ENCODE results near the gene EVX2.

The EVX2 gene

DNA sequence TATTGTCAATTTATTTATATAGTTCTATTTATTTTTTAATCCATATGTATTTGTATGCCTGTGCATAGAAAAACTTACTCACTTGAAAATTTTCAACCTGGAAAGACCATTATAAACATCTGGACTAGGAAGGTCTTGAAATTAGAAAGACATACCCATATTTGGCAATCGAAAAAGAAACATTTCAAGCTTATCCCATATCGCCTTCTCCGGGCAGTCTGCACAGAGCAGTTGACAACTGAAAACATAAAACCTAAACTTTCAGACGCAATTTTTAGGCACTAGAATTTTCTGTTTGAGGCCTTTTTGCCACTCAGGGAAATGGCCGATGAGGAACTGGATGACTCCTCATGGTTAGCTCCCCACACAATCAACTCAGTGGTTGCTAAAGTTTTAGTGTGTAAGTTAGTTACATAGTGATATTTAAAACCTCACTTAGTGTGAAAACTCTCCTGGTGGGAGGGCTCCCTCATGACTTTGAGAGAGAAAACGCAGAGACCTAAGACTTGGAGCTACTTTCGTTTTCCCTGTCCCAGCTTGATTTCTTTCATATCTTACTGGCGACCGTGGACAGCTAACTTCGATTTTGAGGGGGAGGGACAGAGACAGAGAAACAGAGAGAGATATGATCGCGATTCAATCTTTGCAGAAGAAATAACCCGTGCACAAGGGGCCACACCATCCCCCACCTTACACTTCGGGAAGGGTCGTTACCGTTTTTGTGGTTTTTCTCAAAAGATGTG, 12.7 kb upstream of the EVX2 start:
- DNase-seq (ENCODE audit: low read depth in 2 of 3, low spot score in 2 of 3): no peak

DNA sequence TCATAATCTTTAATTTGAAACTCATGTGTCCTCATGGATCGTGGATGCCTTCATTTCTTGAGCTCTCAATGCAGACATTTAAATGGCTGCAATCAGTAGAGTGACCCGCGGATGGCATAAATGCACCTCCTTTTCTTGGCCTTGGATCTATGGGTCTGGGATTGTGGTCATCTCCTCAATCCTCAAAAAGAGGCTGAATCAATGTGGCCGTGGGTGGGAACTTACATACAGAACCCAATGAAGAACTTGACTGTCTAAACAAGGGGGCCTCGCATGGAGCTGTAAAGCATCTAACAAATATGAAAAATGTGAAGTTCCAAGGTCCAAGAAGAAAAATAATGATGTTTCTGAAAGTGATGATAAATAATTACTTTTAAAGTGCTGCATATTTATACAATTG, 11.7 kb upstream of the EVX2 start:
- DNase-seq (ENCODE audit: low read depth in 2 of 3, low spot score in 2 of 3): no peak

DNA sequence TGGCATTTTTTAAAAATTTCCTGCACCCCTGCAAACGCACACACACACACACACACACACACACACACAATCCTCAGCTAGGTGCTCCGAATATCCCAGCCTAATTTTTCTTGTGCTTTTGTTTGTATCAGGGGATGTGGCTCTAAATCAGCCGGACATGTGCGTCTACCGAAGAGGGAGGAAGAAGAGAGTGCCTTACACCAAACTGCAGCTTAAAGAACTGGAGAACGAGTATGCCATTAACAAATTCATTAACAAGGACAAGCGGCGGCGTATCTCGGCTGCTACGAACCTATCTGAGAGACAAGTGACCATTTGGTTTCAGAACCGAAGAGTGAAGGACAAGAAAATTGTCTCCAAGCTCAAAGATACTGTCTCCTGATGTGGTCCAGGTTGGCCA, 10.6 kb upstream of the EVX2 start:
- no peak for DNase-seq (ENCODE audit: low read depth in 2 of 3, low spot score in 2 of 3)

DNA sequence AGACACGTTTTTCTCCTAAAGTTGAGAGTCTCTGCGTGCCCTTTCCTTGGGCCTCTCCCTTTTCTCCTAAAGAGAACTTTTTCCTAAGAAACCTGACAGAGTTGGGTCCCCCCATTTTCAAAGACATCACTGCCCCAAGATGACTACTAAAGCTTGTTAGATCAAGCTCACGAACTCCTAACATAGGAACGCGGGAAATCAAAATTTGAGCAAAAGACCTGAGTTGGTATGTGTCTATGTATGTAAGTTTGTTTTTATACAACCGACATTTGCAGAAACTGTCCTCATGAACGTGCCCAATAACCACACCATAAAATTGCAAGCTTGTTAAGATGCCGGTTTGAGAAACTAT, 10.1 kb upstream of the EVX2 start:
- no peak for DNase-seq (ENCODE audit: low read depth in 2 of 3, low spot score in 2 of 3)

DNA sequence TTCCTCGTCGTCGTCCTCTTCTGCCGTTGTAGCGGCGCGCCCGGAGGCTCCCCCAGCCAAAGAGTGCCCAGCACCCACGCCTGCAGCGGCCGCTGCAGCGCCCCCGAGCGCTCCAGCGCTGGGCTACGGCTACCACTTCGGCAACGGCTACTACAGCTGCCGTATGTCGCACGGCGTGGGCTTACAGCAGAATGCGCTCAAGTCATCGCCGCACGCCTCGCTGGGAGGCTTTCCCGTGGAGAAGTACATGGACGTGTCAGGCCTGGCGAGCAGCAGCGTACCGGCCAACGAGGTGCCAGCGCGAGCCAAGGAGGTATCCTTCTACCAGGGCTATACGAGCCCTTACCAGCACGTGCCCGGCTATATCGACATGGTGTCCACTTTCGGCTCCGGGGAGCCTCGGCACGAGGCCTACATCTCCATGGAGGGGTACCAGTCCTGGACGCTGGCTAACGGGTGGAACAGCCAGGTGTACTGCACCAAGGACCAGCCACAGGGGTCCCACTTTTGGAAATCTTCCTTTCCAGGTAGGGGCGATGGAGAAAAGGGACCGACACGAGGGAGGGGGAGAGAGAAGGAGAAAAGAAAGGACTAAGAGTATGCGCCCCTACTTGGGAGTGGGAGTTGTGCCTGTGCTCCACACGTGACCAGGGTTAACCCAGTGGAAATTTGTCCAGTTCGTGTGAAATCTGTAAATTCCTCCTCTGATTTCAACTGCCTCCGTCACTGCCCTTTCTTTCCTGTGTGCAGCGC, 9.6 kb upstream of the EVX2 start:
- no peak for DNase-seq (ENCODE audit: low read depth in 2 of 3, low spot score in 2 of 3)

DNA sequence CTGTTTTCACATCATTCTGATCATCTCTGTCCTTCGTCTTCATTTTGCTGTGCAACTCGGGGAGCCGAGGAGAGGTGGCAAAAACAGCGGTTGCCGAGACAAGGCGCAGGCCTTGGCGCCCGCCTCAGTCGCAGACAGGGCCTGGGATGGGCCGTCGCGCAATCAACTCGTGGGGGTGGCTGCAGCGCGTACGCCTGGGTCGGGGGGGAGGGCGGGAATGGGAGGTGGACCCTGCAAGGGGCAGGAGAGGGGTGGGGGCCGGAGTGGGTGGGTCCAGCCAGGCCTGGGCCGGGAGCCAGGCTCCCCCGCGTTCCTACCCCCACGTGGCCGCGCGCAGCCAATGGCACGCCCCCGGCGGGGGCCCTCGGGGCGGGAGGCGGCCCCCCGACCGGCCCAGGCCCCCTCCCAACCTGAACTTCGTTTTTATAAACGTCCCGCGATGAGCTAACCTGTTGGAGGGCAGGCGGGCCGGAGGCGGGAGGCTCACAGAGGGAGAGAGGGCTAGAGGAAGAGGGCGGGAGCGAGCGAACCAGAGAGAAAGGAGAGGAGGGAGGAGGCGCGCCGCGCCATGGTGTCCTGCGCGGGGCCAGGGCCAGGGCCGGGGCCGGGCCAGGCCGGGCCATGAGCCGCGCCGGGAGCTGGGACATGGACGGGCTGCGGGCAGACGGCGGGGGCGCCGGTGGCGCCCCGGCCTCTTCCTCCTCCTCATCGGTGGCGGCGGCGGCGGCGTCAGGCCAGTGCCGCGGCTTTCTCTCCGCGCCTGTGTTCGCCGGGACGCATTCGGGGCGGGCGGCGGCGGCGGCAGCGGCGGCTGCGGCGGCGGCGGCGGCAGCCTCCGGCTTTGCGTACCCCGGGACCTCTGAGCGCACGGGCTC, 8.7 kb upstream of the EVX2 start, which contains the start of gene HOXD13:
TSS of gene HOXD13 (plus strand) at position 452 of the 875 bp plus-strand sequence. CDS start at position 622, 170 bp downstream.
- no peak for DNase-seq (ENCODE audit: low read depth in 2 of 3, low spot score in 2 of 3)

DNA sequence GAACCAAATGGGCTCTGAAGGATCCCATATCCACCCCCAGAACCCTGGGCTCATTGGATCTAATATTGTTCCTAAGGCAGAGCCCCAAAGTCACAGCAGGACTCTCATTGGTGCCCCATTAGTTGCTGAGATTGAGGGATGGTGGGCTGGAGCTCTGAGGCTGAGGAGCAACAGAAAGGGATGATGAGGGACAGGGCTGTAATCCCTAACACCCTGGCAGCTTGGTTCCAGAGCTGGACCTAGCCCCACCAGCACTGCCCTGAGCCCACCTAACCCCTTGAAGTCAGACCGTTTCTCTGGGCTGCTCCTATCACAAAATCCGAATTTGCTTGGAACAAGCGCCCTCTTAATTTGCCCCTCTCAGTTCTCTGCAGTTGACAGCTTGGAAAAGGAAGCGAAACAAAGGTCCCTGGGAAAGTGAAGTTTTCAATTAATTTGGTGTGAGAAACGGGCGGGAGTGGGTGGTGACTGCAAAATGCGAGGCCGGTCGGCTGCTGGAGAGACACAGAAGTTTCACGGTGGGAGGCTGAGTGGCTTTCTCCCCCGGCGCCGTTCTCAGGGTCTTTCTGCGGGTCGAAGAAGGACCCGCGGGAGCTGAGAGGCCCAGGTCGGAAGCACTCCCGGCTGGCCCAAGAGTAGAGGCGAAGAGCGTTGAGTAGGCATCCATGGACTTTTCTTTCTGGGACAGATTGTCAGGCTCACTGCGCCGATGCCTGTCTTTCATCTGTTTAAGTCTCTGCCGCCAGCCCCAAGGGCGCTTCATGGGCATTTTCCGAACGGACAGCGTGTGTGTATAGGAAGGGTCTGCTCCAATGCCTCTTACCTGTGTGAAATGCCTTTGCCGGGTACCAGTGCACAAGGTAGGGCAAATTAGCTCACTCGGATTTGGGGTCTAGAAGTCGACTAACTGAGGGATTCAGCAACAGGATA, 7.8 kb upstream of the EVX2 start:
- no peak for DNase-seq (ENCODE audit: low read depth in 2 of 3, low spot score in 2 of 3)

DNA sequence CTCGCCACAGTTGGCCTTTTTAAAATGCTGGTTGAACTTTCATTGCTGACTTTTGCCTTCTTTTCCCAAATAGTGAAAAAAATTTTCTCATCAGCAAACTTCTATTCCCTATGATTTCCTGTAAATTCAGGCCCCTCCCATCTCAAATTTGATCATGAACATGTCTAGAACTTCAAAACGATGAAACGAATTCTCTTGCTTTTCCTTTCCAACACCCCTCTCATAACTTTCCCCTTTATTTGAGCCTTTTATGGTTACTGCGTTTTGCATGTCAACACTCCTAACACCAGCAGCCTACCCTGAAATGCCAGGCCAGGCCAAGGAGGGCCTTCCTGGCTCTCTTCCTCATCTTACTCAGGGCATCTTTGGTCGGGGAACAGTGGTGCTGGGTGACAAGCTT, 7.1 kb upstream of the EVX2 start:
- no peak for DNase-seq (ENCODE audit: low read depth in 2 of 3, low spot score in 2 of 3)

DNA sequence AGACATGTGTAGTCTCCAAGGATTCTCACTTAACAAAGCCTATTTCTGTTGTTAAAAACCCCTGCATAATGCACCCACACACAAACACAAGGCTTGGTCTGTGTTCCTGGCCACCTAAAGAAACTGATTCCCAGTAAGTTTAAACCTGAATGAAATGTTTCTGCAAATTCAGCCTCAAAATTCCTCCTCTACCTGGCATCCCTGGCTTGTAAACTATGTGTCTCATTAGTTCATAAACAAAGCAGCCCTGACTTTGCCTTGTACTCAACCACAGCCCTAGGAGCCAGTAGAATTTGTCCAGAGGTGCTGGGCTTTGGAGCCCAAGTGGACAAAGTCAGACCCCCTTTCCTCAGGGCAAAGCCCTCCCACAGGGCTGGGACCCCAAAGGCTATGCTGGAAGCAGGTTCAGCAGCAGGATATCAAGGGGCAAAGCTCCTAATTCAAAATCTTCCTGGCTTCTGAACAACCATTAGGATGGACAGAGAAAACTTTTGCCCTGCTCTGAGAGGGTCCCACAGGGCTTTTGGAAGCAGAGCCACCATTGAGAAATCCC, 6.2 kb upstream of the EVX2 start:
- DNase-seq (ENCODE audit: low read depth in 2 of 3, low spot score in 2 of 3): no peak

DNA sequence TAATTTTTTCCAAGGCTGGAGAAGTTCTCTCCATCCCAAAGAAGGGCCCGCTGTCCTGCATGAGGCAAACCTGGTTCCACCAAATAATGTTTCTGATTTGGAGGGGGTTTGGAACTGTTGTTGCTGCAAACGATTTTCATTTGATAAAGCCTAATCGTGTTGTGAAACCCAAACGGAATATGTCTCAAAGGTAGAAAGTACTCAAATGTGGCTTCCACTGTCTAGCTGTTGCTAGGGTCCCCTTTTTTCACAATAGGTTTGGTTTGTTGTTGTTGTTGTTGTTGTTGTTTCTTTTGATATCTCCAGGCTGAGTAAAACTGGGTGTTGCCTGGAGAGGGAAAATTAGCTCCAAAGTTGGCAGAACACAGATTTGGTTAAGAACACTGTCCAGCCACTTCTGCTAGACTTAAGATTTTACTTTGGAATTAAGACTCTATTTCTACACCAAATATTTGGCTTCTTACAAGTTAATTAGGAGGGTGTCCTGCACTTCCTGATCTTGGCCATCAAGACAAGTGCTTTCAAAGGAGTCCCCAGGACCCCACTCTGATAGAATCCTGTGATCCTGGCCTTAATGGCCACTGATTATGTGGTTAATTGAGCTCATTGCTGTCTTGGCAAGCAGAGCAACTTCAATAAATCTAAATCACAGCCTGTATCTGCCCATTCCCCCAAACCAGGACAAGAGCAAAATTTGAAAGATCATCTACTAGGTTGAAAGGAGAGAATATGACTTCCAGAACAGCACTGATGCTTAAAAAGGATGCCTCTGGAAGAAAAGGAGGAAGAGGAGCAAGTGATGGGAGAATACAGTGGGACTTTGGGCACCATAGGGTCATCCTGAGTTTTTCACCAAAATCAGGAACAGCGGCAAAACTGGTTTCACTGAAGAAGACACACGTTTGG, 5.4 kb upstream of the EVX2 start:
- DNase-seq (ENCODE audit: low read depth in 2 of 3, low spot score in 2 of 3): no peak

DNA sequence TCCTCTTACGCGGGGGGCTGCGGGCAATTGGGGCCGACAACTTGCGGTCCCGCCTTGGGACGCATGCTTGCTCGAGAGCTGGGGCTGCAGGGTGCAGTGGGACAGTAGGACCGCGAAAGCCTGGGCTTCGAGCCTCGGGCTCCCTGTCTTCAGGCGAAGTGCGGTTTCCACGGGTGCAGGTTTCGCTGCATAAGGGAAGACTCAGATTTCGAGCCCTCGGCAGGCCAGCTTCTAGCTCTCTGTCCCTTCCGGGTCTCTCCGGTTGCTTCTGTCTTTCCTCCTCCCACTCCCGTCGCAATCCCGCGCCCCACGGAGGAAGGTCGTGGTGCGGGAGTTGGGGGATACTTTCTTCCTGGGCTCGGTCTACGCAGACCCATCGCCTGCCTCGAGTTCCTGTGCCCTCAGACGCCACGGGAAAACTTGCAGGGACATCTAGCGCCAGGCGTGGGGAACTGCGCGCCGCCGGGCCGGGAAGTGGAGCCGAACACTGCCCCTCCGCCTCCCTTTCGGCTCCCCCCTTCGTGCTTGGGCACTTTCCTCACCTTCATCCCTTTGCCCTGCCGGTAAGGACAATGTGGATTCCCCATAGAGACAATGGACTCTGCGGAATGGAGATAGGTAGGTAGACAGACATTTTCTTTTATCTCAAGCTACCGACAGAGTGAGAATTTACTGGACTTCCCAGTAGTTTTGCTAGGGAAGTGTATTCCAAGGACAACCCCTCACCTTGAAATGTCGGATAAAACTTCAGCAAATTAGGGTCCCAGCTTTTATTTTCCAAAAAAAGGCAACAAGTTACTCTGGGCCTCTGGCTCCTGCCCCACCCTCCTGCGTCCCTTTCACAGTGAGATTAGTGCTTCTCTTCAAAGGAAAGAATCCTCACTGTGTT, 4.5 kb upstream of the EVX2 start:
- DNase-seq (ENCODE audit: low read depth in 2 of 3, low spot score in 2 of 3): no peak

DNA sequence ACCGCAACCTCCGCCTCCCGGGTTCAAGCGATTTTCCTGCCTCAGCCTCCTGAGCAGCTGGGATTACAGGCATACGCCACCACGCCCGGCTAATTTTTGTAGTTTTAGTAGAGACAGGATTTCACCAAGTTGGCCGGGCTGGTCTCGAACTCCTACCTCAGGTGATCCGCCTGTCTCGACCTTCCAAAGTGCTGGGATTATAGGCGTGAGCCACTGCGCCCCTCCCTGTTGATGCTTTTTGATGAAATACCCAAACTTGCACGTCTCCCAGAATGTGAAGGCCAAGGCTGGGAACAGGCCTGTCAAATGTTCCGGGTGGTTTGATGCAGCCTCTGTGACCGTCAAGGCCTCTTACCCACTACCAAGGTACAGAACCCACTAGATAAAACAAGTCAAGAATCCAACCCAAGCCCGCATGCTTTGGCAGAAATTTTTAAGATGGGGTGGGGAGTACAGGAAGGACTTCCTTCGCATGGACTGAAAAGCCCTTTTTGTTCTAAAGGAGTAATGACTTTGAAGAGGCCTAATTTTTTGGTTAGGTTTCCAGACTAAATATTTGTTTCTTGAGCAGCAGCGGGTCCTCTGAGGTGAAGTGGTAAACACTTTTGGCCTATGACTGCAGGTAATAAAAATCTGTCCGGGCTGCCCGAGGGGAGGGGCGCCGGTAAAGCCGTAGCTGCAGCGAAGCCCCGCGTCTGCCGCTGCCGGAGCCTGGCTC, 3.7 kb upstream of the EVX2 start:
- no peak for DNase-seq (ENCODE audit: low read depth in 2 of 3, low spot score in 2 of 3)

DNA sequence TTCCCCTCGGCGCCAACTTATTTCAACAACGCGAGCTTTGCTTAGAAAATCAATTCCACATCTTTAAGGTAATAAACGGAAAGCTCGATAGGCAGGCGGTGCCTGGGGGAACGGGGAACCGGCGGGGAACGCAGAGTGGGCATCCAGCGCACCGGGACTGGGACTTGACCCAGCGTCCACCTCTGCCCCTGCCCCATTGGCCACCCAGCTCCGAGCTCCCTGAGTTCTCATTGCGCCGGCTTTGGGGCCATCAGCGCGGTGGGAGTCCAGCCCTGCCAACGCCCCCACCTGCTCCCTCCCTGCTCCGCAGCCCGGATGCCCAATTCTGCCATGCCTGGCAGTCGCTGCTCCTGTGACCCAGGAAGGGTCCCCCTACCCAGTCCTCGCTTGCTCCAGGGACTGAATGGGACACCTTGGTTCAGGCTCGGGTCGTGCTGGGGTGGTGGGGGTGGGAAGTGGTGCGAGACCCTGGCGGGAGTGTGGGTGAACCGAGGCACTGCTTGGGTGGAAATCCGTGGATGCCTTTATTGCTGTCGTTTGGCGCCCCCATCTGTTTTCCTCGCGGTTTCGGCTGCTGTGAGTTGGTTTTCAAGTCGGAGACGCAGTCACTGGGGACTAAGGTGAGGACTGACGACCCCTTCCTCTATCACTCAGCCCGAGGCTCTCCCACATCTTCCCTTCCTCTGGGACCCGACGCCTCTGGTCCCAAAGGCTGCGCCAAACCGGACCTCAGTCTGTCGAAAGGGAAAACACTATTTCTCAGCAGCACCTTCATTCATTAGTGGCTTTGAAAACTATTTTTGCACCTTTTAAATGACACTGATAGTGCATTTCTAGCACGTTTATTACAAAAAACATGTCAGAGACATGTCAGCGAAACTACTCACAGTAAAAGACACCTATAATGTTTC, 2.4 kb upstream of the EVX2 start:
- no peak for DNase-seq (ENCODE audit: low read depth in 2 of 3, low spot score in 2 of 3)

DNA sequence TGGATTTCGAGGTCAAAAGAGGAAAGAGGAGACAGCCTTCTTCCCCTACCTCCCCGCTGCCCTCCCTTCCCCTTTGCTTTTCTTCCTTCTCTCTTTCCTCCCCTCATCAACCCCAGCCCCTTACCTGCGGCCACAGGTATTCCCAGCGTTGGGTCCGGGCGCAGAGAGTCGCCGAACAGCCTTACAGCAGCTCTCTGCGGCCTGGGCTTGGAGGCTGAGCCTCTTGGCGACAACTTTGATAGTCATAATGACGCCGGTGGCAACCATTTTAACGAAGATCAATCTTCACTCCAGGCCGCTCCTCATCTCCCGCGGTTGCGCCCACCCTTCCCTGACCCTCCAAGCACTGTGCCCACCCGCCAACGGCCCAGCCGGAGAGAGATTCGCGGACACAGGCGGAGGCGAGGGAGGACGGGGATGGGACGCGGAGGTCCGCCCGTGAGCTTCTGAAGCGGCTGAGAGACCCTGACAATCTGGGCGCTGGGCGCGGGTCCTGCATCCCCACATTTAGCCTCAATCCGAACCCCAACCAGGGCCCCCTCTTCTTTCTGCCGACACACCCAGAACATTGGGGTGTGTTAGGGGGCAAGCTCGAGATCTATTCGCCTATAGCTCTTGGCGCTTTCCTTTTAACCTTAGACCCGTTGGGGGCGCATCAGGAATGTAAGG, 1.5 kb upstream of the EVX2 start:
- DNase-seq (ENCODE audit: low read depth in 2 of 3, low spot score in 2 of 3): no peak

DNA sequence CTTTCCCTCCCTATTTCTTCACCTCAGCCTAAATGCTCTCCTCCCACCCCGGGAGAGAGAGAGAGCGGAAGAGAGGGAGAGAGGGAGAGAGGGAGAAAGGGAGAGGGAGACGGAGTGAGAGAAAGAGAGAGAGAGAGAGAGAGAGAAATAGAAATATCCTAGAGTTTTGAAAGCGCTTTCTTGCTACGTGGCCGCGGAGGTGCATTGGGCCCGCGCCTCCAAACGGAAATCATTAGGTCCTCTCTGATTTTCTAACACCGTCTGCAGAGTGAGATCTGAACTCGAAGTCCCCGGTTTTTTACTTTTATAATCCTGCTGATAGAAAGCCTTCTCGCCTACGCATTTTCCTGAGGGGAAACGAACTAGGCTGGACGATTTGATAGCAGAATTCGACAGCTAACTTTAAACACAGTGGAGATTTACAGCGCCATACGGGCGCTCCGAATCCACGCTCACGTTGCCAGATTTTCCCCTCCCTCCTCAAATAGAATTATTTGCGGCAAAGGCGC, 903 bp upstream of the EVX2 start:
- no peak for DNase-seq (ENCODE audit: low read depth in 2 of 3, low spot score in 2 of 3)

Data from activated CD8-positive, alpha-beta memory T cell treated with anti-CD3 and anti-CD28 coated beads for 48 hours (primary cell).